Activated CD4-positive, alpha-beta T cell treated with anti-CD3 and anti-CD28 coated beads, Interleukin-2, amount 50 U/mL, for 48 hours (primary cell): Measurements from ENCODE around the gene AKAP6.

Source experiments
- DNase-seq, 2 experiments: peaks; one replicate each; pipeline ENCODE4 v3.0.0-alpha.2; 2020

AKAP6 gene, protein sequence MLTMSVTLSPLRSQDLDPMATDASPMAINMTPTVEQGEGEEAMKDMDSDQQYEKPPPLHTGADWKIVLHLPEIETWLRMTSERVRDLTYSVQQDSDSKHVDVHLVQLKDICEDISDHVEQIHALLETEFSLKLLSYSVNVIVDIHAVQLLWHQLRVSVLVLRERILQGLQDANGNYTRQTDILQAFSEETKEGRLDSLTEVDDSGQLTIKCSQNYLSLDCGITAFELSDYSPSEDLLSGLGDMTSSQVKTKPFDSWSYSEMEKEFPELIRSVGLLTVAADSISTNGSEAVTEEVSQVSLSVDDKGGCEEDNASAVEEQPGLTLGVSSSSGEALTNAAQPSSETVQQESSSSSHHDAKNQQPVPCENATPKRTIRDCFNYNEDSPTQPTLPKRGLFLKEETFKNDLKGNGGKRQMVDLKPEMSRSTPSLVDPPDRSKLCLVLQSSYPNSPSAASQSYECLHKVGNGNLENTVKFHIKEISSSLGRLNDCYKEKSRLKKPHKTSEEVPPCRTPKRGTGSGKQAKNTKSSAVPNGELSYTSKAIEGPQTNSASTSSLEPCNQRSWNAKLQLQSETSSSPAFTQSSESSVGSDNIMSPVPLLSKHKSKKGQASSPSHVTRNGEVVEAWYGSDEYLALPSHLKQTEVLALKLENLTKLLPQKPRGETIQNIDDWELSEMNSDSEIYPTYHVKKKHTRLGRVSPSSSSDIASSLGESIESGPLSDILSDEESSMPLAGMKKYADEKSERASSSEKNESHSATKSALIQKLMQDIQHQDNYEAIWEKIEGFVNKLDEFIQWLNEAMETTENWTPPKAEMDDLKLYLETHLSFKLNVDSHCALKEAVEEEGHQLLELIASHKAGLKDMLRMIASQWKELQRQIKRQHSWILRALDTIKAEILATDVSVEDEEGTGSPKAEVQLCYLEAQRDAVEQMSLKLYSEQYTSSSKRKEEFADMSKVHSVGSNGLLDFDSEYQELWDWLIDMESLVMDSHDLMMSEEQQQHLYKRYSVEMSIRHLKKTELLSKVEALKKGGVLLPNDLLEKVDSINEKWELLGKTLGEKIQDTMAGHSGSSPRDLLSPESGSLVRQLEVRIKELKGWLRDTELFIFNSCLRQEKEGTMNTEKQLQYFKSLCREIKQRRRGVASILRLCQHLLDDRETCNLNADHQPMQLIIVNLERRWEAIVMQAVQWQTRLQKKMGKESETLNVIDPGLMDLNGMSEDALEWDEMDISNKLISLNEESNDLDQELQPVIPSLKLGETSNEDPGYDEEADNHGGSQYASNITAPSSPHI (N-terminal part only)

DNA sequence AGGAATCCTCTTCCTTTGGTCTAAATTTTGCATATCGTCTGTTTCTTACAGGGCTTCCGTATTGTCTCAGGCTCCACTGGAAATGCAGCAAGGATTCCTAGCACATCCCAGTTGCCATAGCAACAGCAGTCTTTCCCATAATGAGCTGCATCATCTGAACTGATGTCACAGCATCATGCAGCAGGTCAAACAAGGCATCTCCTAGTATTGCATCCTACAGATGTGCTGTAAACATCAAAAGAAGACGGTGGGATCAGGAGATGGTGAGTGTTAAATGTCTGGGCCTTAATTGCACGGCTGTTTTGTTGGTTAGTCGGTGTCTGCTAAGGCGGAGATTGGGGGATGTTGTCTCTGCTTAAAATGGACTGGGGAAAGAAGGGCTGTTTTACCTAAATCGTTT, at the start of gene AKAP6:
AKAP6 (plus strand) TSS at position 153 of the 400 bp plus-strand sequence. CDS start 104,196 bp downstream, outside the sequence.
- DNase-seq = no peak

DNA sequence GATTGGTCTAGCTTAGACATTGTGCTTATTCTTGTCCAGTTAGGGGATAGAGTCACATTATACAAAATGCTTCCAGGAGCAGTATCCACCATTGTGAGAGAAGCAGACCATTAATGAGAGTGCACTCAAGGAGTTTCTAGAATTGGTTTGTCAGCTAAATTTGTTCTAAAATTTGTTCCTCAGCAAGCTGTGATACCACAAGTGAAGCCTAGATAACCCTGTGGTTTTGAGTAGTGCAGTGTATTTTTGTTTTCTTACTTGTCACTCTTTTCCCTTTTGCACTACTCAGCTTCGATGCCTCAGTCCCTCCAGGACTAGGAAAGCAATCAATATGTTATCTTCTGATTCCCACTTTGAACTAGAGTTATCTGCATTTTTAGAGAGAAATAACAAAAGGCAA, 42.5 kb upstream of the AKAP6 start:
- no peak for DNase-seq

DNA sequence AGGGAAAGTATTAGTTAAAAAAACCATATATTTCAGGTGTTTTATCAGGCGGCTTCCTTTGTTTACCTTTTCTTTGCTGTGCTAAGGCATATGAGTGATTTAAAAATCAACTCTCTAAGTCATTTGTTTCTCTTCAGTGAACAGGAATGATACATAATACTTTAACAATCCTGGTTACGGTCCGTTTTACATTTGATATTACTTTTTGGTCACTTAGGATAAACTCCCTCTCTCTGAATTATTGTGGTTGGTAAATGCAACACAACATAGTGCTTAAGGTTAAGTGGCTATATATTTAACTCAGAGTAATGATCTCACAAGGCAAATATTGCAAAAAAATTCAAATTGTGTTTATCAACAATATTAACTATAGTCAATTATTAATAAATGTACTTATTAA, 32.7 kb upstream of the AKAP6 start:
- no peak for DNase-seq

DNA sequence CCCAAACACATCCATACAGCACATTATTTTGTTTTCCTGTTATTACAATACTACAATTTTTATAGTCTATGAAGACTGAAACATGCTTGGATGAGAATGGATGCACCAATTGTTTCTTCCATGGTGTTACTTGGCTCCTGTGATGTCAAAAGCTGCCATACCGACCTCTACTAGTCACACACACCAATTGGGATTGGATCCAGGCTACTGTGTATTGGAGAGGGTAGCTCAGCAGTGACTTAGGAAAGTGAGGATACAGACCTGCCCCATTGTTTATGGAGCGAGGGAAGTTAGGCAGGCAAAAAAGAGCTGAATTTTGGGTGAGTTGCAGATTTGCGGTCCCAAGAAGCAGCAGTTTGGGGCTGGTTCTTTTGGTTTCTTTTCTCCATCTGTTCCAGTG, 30.8 kb upstream of the AKAP6 start:
- no peak for DNase-seq

DNA sequence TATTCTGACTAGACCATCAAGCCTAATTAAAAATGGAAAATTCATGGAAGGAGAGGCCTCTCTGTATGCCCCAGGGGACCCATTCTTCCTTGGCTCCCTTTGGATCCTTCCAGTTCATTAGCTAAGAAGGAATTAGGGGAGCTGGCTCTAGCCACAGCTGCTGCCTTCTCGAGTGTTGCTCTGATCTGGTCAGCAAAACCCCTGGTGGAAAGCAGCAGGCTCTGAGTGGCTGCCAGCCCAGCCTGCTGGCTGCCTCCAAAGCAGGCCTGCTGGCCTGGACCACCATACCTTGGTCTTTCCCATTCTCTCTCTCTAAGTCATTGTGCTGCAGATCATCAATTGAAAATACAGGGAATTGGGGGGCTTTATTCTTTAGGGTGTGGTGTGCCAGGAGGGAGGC, 29.0 kb upstream of the AKAP6 start:
- no peak for DNase-seq

DNA sequence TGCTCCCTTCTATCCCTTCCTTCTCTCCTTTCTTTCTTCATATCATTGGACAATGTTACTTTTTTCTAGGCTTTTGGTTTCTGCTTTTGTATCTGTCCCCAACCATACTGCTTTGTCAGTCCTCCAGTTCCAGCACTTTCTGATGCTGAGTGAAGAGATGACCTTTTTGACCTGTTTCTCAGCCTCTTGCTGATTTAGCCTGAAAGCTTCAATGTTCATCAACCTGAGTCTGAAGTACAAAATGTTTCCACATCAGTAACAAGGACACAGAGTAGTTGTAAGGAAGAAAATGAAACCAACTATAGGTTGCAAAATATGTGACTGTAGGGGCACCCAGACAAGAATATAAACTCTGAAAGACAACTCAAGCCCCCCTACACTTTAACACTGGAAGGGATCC, 25.2 kb upstream of the AKAP6 start:
- DNase-seq = no peak

DNA sequence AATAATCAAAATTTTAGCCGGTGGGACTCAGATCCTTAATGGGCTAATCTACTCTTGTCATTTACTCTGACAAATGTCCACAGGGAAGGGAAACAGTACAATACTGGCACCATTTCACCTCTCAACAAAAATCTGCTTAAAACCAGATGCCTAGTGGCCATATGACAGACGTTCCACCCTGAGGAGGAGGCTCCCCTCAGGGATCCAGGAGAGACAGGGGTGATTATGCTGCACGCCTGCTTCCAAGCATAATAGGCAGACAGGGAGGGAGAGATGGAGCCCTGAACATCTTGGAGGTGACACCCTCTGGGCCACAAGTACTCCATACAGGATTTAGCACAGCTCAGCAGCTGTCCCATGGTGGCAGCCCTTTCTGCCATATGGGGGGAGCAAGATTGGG, 24.8 kb upstream of the AKAP6 start:
- no peak for DNase-seq

DNA sequence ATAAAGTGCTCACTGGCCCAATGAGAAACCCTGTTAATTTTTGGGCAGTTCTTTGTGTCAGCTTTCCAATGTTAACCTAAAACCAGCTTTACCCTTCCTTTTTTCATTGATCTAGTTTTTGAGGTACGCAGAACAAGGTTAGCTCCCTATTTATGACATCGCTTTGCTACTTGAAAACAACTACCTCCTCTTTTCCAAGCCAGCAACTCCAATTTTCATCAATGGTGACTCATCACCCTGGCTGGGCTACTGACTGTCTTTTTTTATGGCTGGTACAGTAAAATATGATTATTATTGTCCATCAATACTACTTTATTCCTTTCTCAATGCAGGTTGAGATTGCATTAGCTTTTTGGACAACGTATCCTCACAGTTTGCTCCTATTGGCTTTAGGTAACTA, 22.5 kb upstream of the AKAP6 start:
- no peak for DNase-seq

DNA sequence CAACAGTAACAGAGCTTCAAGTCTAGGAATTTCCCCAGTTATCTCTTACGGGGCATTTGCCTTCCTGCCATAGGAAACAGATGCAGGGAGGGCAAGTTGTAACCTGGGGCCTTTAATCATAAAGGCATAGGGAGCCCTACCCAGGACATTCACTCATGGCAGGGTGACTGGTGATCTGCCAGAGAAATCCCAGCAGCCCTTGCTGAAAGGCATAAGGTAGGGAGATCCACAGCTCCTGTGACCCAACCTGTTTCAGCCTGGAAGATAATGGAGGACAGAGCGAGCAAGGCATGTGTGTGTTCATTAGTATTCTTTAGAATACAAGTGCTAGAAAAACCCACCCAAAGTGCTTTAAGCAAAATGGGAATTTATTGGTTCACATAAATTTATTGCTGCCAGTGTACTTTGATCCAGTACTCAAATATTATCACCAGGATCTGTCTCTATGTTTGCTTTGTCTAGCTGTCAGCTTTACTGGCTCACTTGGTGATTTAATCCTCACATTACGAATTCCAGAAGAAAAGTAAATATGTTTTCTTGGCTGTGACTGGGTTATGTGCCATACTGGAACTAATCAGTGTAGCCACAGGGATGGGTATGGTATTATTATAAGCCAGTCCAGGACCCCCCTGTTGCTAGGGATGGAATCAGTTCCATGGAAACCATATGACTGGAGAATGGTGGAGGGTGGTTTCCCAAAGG, 21.1 kb upstream of the AKAP6 start:
- DNase-seq = no peak

DNA sequence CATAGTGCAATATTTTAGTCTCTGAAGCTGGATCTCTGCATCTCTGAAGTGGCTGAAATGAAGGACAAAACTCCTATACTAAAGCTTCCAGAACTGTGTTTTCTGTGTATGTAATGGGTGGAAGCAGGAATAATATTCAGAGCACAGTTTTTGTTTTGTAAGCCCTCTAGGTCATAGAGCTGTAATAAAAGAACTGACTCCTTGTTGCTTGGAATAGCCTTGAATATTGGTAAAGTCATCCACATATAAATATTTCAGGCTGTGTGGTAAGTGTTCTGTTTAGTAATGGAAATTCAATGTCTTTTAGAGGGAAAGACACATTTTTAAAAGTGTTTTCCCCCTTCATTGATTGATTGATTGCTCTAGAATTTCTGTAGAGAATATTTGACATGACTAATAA, 18.2 kb upstream of the AKAP6 start:
- DNase-seq = no peak

DNA sequence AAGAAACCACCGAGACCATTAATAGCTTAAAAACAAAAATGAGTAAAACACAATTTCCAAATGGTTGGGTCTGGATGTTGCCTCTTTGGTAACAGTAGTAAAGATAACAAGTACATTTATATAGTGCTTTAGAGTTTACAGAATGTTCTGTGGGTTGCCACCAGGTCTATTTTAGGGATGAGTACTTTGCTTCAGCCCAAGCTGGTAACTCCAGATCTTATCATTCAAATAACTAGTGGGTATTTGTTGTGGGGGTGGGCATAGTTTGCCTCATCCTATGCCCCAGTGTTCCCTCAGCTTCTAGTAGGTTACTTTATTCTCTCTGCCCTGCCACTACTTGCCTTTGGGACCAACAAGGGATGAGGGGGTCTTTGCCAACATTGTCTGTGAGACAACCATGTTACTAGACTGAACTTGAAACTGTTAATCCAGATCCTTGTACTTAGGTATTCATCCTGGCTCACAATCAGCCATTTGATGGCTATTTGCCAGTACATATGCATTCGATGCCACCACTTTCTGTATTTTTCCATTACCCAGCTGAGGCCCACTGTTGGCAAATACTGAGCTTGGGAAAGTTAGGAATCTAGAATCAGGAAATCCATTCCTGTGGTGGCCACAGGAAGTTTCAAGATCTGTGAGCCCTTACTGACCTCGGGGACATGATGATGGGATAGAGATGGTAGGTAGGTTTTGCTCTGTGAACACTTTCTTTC, 17.6 kb upstream of the AKAP6 start:
- no peak for DNase-seq

DNA sequence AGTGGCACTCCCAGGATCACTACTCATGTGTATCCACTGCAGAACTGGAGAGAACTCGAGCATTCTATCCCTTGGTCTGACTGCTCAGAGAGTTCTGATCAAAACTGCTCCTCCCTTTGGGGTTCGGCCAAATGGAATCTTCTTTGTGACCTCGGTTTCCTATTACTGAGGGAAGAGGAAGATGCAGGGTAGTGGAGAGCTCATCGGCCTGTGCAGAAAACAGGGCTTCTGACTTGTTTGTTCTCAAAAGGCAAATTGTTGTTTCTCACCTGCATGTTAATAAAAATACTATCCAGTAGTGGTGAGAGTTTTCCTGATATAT, 17.1 kb upstream of the AKAP6 start:
- no peak for DNase-seq

DNA sequence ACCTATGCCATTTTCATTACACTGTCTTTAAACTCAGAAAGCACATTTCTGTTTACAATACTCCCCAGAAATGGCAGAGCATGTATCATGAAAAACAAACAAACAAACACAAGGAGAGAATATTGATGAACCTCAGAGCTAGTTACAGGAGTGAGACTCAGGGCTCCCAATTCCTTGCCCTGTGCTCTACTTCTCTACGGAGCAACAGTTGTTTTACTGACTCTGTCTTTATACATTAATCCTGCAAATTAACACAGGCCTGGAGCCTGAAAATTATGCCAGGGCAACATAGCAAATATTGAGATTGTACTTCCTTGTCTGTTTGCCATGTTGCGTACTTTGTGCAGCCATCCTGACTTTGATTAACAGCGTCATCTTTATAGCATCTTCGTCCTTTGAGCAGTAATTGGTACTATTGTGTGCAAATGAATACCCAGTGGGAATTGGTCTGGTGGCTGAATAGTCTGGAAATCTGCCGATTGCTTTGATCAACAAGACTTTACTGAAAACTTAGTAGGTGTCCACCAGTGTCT, 15.2 kb upstream of the AKAP6 start:
- no peak for DNase-seq

DNA sequence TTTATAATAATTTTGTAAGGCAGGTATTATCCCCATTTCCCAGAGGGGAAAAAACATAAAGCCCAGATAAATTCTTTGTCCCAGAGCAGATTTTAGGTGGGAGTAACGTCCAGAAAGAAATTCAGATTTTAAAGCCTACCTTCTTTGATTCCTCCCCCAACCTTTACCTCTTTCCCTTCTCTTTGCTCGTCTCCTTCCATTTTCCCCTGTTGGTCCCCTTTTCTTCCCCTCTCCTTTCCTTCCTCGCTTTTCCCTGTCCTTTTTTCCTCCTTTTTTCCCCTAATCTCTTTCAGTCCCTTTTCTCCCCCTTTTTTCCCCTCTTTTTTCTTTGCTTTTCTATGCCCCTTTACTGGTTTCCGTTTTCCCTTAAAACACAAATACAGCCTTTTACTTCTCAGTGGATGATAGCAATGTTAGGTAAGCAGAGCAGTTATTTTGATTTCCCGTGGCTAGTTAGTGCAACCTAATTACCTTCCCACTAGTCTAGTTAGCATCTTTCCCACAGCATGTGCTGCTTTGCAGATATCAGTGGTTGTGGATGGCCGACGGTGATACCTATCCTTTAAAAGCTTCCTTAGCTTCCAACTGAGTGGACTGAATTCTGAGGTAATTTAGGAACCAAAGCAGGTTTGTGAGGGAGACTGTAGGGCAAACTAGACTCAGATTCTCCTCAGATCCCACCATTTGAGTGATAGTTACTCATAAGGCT, 10.9 kb upstream of the AKAP6 start:
- DNase-seq = no peak

DNA sequence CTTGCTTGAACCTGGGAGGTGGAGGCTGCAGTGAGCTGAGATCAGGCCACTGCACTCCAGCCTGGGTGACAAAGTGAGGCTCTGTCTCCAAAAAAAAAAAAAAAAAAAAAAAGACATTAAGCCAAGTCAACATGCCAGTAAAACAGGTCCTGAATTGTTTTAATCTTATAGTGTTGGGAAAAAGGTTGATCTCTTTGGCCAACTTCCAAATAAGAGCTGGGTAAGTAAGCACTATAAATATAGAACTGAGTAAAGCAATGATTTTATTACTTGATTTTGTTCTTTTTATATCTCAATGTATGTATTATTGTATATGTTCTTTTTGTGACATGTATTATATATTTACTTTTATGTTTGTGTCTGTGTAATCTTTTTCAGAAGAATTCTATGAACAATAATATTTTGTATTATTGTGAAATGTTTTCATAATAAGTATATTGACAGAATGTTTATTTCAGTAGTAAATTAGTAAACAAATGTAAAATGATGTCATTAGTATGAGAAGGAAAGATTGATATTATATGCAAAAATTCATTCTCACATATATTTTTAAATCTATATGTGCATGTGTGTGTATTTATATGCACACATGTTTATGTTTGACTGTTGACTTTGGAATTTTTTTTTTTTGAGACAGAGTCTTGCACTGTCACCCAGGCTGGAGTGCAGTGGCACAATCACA, 9.6 kb upstream of the AKAP6 start:
- no peak for DNase-seq

DNA sequence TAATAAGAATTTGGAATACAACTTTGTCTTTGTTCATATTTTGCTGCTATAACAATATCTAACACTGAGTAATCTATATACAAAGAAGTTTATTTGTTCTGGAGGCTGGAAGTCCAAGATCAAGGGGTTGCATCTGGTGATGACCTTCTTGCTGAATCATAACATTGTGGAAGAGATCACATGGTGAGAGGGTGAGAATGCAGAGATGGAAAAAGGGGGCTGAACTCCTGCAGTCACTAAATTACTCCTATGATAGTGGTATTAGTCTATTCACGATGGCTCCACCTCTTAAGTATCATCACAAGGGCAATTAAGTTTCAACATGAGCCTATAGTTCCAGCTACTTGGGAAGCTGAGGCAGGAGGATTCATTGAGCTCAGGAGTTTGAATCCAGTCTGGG, 4.5 kb upstream of the AKAP6 start:
- no peak for DNase-seq

DNA sequence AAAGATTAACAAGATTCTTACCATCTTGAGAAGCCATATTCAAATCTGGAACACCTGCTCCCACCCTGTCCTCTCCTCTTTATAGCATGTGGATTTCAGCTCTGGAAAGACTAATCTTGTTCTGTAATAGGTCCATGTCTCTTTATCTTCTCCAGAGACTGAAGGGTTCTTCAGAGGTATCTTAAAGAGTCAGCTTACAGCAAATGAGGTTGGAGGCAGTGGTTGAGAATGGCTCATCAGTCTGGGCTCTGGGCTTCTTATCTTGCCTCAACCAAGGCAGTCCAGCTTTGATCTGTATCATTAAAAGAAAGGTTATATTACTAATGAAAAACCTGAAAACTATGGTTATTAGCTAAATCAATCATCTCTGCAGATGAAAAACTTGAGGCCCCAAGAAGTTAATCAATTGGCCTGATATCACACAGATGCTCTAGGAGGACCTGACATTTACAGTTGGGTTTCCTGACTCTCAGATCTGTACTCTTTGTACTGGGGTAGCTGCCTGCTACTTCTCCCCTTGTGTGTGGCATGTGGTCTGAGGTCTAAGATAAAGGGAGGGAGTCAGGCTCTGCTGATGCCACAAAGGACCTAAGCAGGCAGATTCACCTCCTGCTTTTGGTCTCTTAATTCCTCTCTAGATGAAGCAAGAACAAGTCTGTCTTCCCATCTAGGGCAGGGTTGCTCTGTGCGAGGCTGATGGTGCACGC, 1.7 kb upstream of the AKAP6 start:
- DNase-seq = no peak

DNA sequence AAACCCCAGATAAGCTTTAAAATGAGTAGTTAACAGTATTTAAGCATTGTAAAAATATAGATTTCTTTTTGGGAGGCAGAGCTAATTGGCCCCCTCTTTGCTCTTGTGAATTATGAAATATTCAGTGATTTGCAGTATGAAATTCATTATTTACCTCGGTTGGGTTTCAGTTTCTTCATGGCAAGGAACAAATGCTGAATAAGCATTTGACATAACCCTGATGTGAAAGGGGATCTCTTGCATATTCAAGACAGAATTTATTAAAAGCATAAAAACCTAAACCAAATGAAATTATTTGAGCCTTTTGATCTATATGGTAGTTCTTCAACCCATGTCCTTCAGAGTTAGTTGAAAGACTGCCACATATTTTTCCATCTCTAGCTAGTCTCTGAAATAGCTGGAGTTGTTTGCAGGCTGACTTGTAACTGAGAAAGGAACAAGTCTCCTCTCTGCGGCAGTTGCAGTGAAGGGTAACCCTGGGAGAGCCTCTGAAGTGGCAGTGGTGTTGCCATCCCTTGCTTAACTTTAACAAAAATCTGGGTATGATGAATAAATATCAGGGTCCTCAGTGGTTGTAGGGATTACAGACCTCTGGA, 690 bp downstream of the AKAP6 start:
- DNase-seq = no peak

DNA sequence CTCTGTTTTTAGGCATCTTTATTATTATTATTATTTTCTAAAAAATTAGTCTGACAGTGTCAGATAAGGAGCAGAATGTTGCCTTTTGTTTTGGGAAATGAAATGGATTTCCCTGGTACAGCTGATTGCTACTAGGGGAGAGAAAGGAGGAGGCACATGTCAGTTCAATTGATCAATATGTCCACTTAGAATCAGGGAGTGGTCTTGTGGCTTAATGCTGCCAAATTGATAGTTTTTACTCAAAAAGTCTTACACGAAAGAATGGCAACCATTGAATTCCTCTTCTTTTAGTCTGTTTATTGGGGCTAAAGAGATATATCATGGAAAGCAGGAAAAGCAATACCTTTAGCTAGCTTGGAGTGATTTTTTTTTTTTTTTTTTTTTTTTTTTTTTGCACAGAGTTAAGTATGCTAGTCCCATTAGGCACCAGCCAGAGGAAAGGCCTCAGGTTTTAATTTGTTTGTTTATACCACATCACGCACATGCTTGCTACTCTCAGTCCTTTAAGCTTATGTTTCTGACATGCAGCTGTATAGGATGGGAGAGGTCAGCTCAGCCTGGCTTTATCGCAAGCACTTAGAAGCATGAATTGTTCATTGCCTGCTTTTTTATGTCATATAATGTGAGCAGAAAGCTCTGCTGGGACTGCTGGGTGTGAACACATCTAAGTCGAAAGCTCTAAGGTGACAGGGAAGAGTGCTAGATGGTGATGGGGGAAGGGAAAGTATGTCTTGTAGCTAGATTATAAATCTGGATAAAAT, 1.4 kb downstream of the AKAP6 start:
- no peak for DNase-seq
